IMR-90 (cell line): ENCODE results near the gene KCTD10. TPM values are rescaled to one million over a fixed set of nuclear protein-coding genes. Genes with fewer than 3 reads are reported as not detected.

ENCODE experiments used
- ATAC-seq: fragments of 200-7000 bp; cut with Tn5 transposase; 2 replicates; pipeline ENCODE4 v1.9.1; 2020; ENCODE audit warnings: low read depth, mild to moderate bottlenecking, moderate library complexity
- BruUV-seq: library from RNA; stranded (reverse); fragments of 400-500 nt; replicated peaks from 2 replicates; lab custom pipeline; 2021; lab: Mats Ljungman, UMichigan
- CTCF ChIA-PET: fragments of 300-600 bp; formaldehyde crosslinking; extraction: SDS; loops from one replicate; lab custom pipeline; 2021; ENCODE audit warnings: antibody characterized with exemption; lab: Yijun Ruan, JAX
- POLR2A ChIA-PET: fragments of 300-600 bp; sonication (Branson Sonifier 250); formaldehyde crosslinking; loops from one replicate; lab custom pipeline; 2022; ENCODE audit warnings: antibody characterized with exemption; ENCODE audit not compliant: unreplicated experiment; lab: Charles Lee
- DNase-seq: peaks from one replicate; pipeline ENCODE4 v3.0.0; 2013
- H2AFZ ChIP-seq: replicated peaks from 2 replicates; pipeline ENCODE3; 2013; ENCODE audit warnings: low read length, mild to moderate bottlenecking; ENCODE audit not compliant: poor library complexity
- H2AK5ac ChIP-seq: 2 replicates; pipeline ENCODE4 v1.6.1; 2013; ENCODE audit warnings: low read depth, low read length, inconsistent platforms
- H2AK9ac ChIP-seq: replicated peaks from 2 replicates; pipeline ENCODE3; 2013; ENCODE audit warnings: mild to moderate bottlenecking, low read depth, low read length, moderate library complexity; ENCODE audit not compliant: poor library complexity
- H2BK120ac ChIP-seq: 2 replicates; pipeline ENCODE4 v1.6.1; 2013; ENCODE audit warnings: low read depth, low read length, inconsistent platforms
- H2BK15ac ChIP-seq: 3 replicates; pipeline ENCODE4 v1.6.1; 2013; ENCODE audit warnings: low read depth, low read length, inconsistent platforms
- H2BK20ac ChIP-seq: 2 replicates; pipeline ENCODE4 v1.6.1; 2013; ENCODE audit warnings: low read depth, mild to moderate bottlenecking, inconsistent platforms, low read length, moderate library complexity
- H2BK5ac ChIP-seq: 2 replicates; pipeline ENCODE4 v1.6.1; 2013; ENCODE audit warnings: mild to moderate bottlenecking, low read depth, low read length, inconsistent platforms; ENCODE audit not compliant: poor library complexity, severe bottlenecking
- H3K14ac ChIP-seq: replicated peaks from 2 replicates; pipeline ENCODE4 v1.6.1; 2013; ENCODE audit warnings: low read depth, low read length, inconsistent platforms
- H3K18ac ChIP-seq: 2 replicates; pipeline ENCODE4 v1.6.1; 2013; ENCODE audit warnings: low read depth, low read length, control low read depth
- H3K23ac ChIP-seq: 2 replicates; pipeline ENCODE4 v1.6.1; 2013; ENCODE audit warnings: low read depth, low read length, inconsistent platforms
- H3K27ac ChIP-seq: 2 replicates; pipeline ENCODE4 v1.5.1; 2013; ENCODE audit warnings: mild to moderate bottlenecking, control low read depth, low read length; ENCODE audit not compliant: insufficient read depth
- H3K27me3 ChIP-seq: 2 replicates; pipeline ENCODE4 v1.6.1; 2013; ENCODE audit warnings: low read length; ENCODE audit not compliant: control insufficient read depth, insufficient read depth
- H3K36me3 ChIP-seq: 2 replicates; pipeline ENCODE4 v1.6.1; 2013; ENCODE audit warnings: low read length, mixed read lengths; ENCODE audit not compliant: control insufficient read depth, insufficient read depth
- H3K4ac ChIP-seq: 2 replicates; pipeline ENCODE4 v1.6.1; 2013; ENCODE audit warnings: low read depth, low read length, inconsistent platforms
- H3K4me1 ChIP-seq: 2 replicates; pipeline ENCODE4 v1.6.1; 2013; ENCODE audit warnings: low read length, mixed read lengths; ENCODE audit not compliant: control insufficient read depth, insufficient read depth
- H3K4me2 ChIP-seq: 2 replicates; pipeline ENCODE4 v1.6.1; 2013; ENCODE audit warnings: low read depth, mild to moderate bottlenecking, control low read depth, low read length, moderate library complexity
- H3K4me3 ChIP-seq: 2 replicates; pipeline ENCODE4 v1.5.1; 2013; ENCODE audit warnings: low read depth, mild to moderate bottlenecking, control low read depth, low read length, moderate library complexity; ENCODE audit not compliant: insufficient read depth
- H3K56ac ChIP-seq: 2 replicates; pipeline ENCODE4 v1.6.1; 2013; ENCODE audit warnings: low read length, inconsistent platforms; ENCODE audit not compliant: insufficient read depth; ENCODE audit errors: extremely low read depth
- H3K79me1 ChIP-seq, 2 experiments: 2 replicates each; pipeline ENCODE4 v1.6.1; 2013; ENCODE audit warnings: low read length in 2 of 2, inconsistent platforms in 1 of 2, low read depth in 1 of 2
- H3K9ac ChIP-seq: 2 replicates; pipeline ENCODE4 v1.6.1; 2013; ENCODE audit warnings: low read depth, low read length, control low read depth
- H3K9me1 ChIP-seq: 2 replicates; pipeline ENCODE4 v1.6.1; 2013; ENCODE audit warnings: low read length, inconsistent platforms; ENCODE audit not compliant: insufficient read depth
- H3K9me3 ChIP-seq: 2 replicates; pipeline ENCODE4 v1.6.1; 2013; ENCODE audit warnings: low read length; ENCODE audit not compliant: control insufficient read depth, insufficient read depth
- H4K20me1 ChIP-seq: 2 replicates; pipeline ENCODE4 v1.6.1; 2013; ENCODE audit warnings: low read length, inconsistent platforms; ENCODE audit not compliant: insufficient read depth
- H4K5ac ChIP-seq: 2 replicates; pipeline ENCODE4 v1.6.1; 2013; ENCODE audit warnings: mild to moderate bottlenecking, low read depth, low read length, control low read depth
- H4K8ac ChIP-seq, 2 experiments: 2 replicates each; pipeline ENCODE4 v1.6.1; 2013; ENCODE audit warnings: low read depth in 2 of 2, low read length in 2 of 2, control low read depth in 1 of 2, inconsistent platforms in 1 of 2
- H4K91ac ChIP-seq: 2 replicates; pipeline ENCODE4 v1.6.1; 2013; ENCODE audit warnings: low read depth, low read length, inconsistent platforms; ENCODE audit not compliant: insufficient read depth
- BHLHE40 ChIP-seq: fragments of 150-350 bp; IDR thresholded peaks from 2 replicates; pipeline ENCODE4 v1.6.1; 2016; ENCODE audit warnings: mild to moderate bottlenecking, low read depth, low read length
- CEBPB ChIP-seq: IDR thresholded peaks from 2 replicates; pipeline ENCODE4 v1.6.1; 2012; ENCODE audit warnings: low read depth, low read length, improper control_type of control experiment
- CHD1 ChIP-seq: IDR thresholded peaks from 2 replicates; pipeline ENCODE4 v1.6.1; 2012; ENCODE audit warnings: low read depth, low read length, improper control_type of control experiment
- CTCF ChIP-seq: conservative IDR thresholded peaks from 2 replicates; pipeline ENCODE4 v1.5.1; 2012; ENCODE audit warnings: mild to moderate bottlenecking, low read depth, low read length, improper control_type of control experiment
- ELK1 ChIP-seq: fragments of 150-350 bp; IDR thresholded peaks from 2 replicates; pipeline ENCODE4 v1.6.1; 2016; ENCODE audit warnings: low read depth, mild to moderate bottlenecking, low read length, moderate library complexity, borderline replicate concordance
- FOS ChIP-seq: fragments of 150-350 bp; IDR thresholded peaks from 2 replicates; pipeline ENCODE4 v1.6.1; 2016; ENCODE audit warnings: low read depth, low read length
- MAZ ChIP-seq: IDR thresholded peaks from 2 replicates; pipeline ENCODE4 v1.6.1; 2012; ENCODE audit warnings: low read depth, mild to moderate bottlenecking, low read length, improper control_type of control experiment, moderate library complexity, borderline replicate concordance
- MXI1 ChIP-seq: IDR thresholded peaks from 2 replicates; pipeline ENCODE4 v1.6.1; 2012; ENCODE audit warnings: low read depth, mild to moderate bottlenecking, low read length, moderate library complexity, borderline replicate concordance
- NFE2L2 ChIP-seq: fragments of 150-350 bp; IDR thresholded peaks from 2 replicates; pipeline ENCODE4 v1.6.1; 2016; ENCODE audit warnings: low read depth, mild to moderate bottlenecking, low read length
- RAD21 ChIP-seq: IDR thresholded peaks from 2 replicates; pipeline ENCODE4 v1.6.1; 2012; ENCODE audit warnings: low read length, improper control_type of control experiment
- RCOR1 ChIP-seq: IDR thresholded peaks from 2 replicates; pipeline ENCODE4 v1.6.1; 2012; ENCODE audit warnings: mild to moderate bottlenecking, low read length, improper control_type of control experiment; ENCODE audit not compliant: insufficient replicate concordance
- RFX5 ChIP-seq: IDR thresholded peaks from 2 replicates; pipeline ENCODE4 v1.8.0; 2012; ENCODE audit warnings: low read depth, mild to moderate bottlenecking, low read length, moderate library complexity
- SMC3 ChIP-seq: fragments of 150-350 bp; IDR thresholded peaks from 2 replicates; pipeline ENCODE4 v1.6.1; 2016; ENCODE audit warnings: low read depth, mild to moderate bottlenecking, antibody characterized with exemption, low read length, moderate library complexity
- USF2 ChIP-seq: fragments of 150-350 bp; IDR thresholded peaks from 2 replicates; pipeline ENCODE4 v1.6.1; 2017; ENCODE audit warnings: mild to moderate bottlenecking, antibody characterized with exemption, low read length, low read depth
- WGBS, 2 experiments: methylation state at CpG; one replicate each; pipeline versions ENCODE4 v1.1.5 to v1.1.7; 2013; ENCODE audit warnings: missing lambda C conversion rate in 2 of 2; ENCODE audit not compliant: insufficient read length in 1 of 2; ENCODE audit errors: extremely low coverage in 2 of 2; 5-methylcytosine and 5-hydroxymethylcytosine counted together
- dilution Hi-C: fragments of 300-500 bp; cut with HindIII; formaldehyde crosslinking; loops from one replicate; pipeline ENCODE4 v1.14.3; 2018; ENCODE audit warnings: low sequenced_read_pairs; ENCODE audit not compliant: unreplicated experiment
- in situ Hi-C: fragments of 300-500 bp; cut with MboI; formaldehyde crosslinking; loops from 3 replicates; pipeline ENCODE4 v1.14.3; 2019; ENCODE audit warnings: low sequenced_read_pairs, inconsistent platforms, mixed read lengths
- intact Hi-C: fragments of 100-400 bp; cut with micrococcal nuclease; formaldehyde crosslinking; loops from 2 replicates; pipeline ENCODE4 v1.10.0; 2022
- polyA plus RNA-seq, 3 experiments: library from polyadenylated mRNA; depleted of rRNA; stranded (reverse); fragments of >200 nt; gene quantifications; 2 replicates each; pipeline ENCODE4 v1.2.3, GENCODE V29; 2012; ENCODE audit warnings: low replicate concordance in 1 of 3
- total RNA-seq: library from RNA; depleted of rRNA; stranded (reverse); fragments of >200 nt; gene quantifications from 2 replicates; pipeline ENCODE4 v1.2.3, GENCODE V29; 2012

Gene KCTD10
- total and polyA plus RNA-seq, 2 of the 4 experiments (the other 2 are of a cell fraction) = 72.1 to 88.4 TPM

- TF ChIP-seq ELK1 (no peak), RAD21 (no peak), FOS (no peak), NFE2L2 (no peak), SMC3 (no peak), MAZ (no peak), BHLHE40 (no peak), CEBPB (no peak), RCOR1 (no peak), CHD1 (no peak), CTCF (no peak), MXI1 (no peak), RFX5 (no peak), USF2 (no peak)
- POLR2A ChIA-PET = no interaction called here
- TSS peak; percentile 68 for BruUV-seq
- intact Hi-C loops = loop anchor here (1.0 to 2.0 kb wide), 3 partner anchors 15 to 50 kb away; no protein-coding TSS in a partner anchor
- H3K4ac ChIP-seq = peak overlapping the region; percentile 35
- peak overlapping the region; percentile 90 for H3K56ac ChIP-seq
- H3K36me3 ChIP-seq = peaks cover 4% of the 10 kb centered on the region
- peak overlapping the region; percentile 19; the same call in 1 of the 2 replicates for H3K23ac ChIP-seq
- DNase-seq = no peak
- H2AK5ac ChIP-seq = peak overlapping the region; percentile 83; the same call in 1 of the 2 replicates
- H3K4me3 ChIP-seq = peak overlapping the region; percentile 90
- peak overlapping the region; percentile 81 to 95 for H4K8ac ChIP-seq
- peaks cover 22% of the 10 kb centered on the region for H3K9me1 ChIP-seq
- peak overlapping the region; percentile 99 for H3K4me2 ChIP-seq
- peak overlapping the region; percentile 98 for H3K27ac ChIP-seq
- peak overlapping the region; percentile 70 for H4K91ac ChIP-seq
- H3K9me3 ChIP-seq = no peaks in the 10 kb centered on the region
- peak overlapping the region; percentile 99 for H2AK9ac ChIP-seq
- H2BK120ac ChIP-seq = no peak overlapping the region
- H4K5ac ChIP-seq = peak overlapping the region; percentile 86
- in situ Hi-C loops = loop anchor here (5.0 kb wide), 1 partner anchor 46 kb away; no protein-coding TSS in a partner anchor
- no peak overlapping the region for H2BK20ac ChIP-seq
- peaks cover 38% of the 10 kb centered on the region; the same call in 1 of the 2 replicates for H4K20me1 ChIP-seq
- no peak for ATAC-seq
- H3K79me1 ChIP-seq = peaks cover 6 to 64% of the 10 kb centered on the region in 2 experiments; a peak in 3 of 4 replicates
- H2BK5ac ChIP-seq = peak overlapping the region; percentile 73
- dilution Hi-C loops = no loop called here
- no peak overlapping the region for H2BK15ac ChIP-seq
- WGBS, 2 experiments = no CpG with 5 or more reads among the region's 9 CpGs
- no peaks in the 10 kb centered on the region for H3K27me3 ChIP-seq
- H2AFZ ChIP-seq = peak overlapping the region; percentile 97
- H3K9ac ChIP-seq = peak overlapping the region; percentile 94
- H3K4me1 ChIP-seq = peaks cover 6% of the 10 kb centered on the region
- peak overlapping the region; percentile 10 for H3K14ac ChIP-seq
- CTCF ChIA-PET = interaction anchor here (2.4 kb wide), 1 partner anchor 45 kb away, joined by 8 read pairs; no protein-coding TSS in a partner anchor
- H3K18ac ChIP-seq = no peak overlapping the region
These were observed 839 bp upstream of the KCTD10 start for GRCh38 chr12:109477963-109478315.
